ENCODE results near the gene KCP. TPM values are rescaled to one million over a fixed set of nuclear protein-coding genes. Genes with fewer than 3 reads are reported as not detected.

Gene KCP
- total and polyA plus RNA-seq, 2 donors (not counting 1 experiment from before 2014, with no cell fraction given) = 2.3 to 3.8 TPM

DNA sequence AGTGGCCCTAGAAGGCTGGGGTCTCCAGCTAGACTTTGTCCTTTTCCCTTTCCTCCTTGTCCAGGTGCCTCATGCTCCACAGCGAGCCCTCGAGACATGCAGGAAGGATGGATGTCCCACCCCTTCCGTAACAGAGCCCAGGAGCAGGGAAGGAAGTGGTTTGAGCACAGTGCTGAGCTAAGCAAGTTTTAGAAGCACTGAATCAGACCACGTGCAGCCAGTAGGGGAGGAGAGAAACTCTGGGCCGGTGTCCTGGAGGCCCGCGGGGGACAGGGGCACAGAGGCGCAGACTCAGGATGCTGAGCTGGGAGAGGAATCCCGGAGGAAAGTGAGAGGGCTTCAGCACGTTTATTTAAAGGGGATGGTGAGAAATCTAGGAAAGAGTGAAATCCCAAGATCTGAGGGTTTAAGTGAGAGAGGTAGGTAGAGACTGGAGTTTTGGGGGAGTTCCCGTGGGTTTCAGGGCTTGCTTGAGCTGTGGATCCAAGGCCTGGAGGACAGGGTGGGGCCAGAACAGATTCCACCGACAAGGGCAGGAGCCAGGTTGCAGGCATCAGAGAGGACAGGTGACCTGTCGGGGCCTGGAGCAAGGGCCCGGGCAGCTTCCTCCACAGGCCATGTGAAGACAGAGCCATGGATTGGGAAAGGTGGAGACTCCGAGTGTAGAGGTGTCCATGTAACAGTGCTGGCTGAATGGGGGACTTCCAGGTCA, 22.8 kb upstream of the KCP start:
- WGBS (ENCODE audit: insufficient coverage) = 10% methylated on average over 9 of the region's 15 CpGs
- Mint-ChIP-seq H3K4me3 (peak overlapping the region; percentile 85), H3K27me3 (no peaks in the 10 kb centered on the region), H3K9me3 (ENCODE audit: insufficient read depth) (no peaks in the 10 kb centered on the region), H3K4me1 (peaks cover 42% of the 10 kb centered on the region), H3K27ac (peak overlapping the region; percentile 88)
- DNase-seq = peak; percentile 64
- Histone ChIP-seq H3K4me3 (ENCODE audit: control extremely low read depth in 1 of 5, extremely low read depth in 1 of 5, insufficient read depth in 1 of 5, low read depth in 2 of 5, low read length in 4 of 5) (peak overlapping the region in 3 of 5 experiments; percentile 29 to 42 (median 40)), H4K20me1 (ENCODE audit: control insufficient read depth, insufficient read depth, low read length, poor library complexity, severe bottlenecking) (no peaks in the 10 kb centered on the region), H2AFZ (ENCODE audit: insufficient read depth, low read depth, low read length, poor library complexity, severe bottlenecking) (peak overlapping the region; percentile 68), H3K4me1 (ENCODE audit: control insufficient read depth in 2 of 2, insufficient read depth in 2 of 2, low read length in 2 of 2) (peaks cover 36 to 43% of the 10 kb centered on the region in 2 donors), H3K9me3 (ENCODE audit: control extremely low read depth in 1 of 3, control insufficient read depth in 2 of 3, insufficient read depth in 1 of 3, low read length in 2 of 3) (no peaks in the 10 kb centered on the region), H3K27ac (ENCODE audit: low read length in 2 of 2) (peak overlapping the region in 1 of 2 donors; percentile 50), H3K4me2 (replicated peaks; ENCODE audit: low read depth, low read length, poor library complexity, severe bottlenecking) (peak overlapping the region; percentile 73), H3K27me3 (replicated peaks in 1 of 4; ENCODE audit: control extremely low read depth in 1 of 4, control insufficient read depth in 3 of 4, insufficient read depth in 4 of 4, low read length in 3 of 4) (no peaks in the 10 kb centered on the region), H3K36me3 (replicated peaks in 1 of 2; ENCODE audit: control extremely low read depth in 1 of 2, control insufficient read depth in 1 of 2, extremely low read depth in 1 of 2, insufficient read depth in 2 of 2, low read length in 1 of 2) (no peaks in the 10 kb centered on the region), H3K9ac (ENCODE audit: low read length) (peak overlapping the region; percentile 48), H3K79me2 (ENCODE audit: control insufficient read depth, insufficient read depth, low read length) (peaks cover 23% of the 10 kb centered on the region)
- POLR2A ChIA-PET = interaction anchor here (1.2 to 1.6 kb wide), 2 partner anchors 8 to 11 kb away, joined by 4 to 7 read pairs; no protein-coding TSS in a partner anchor
- intact Hi-C loops (cut with micrococcal nuclease) = no loop called here
- TF ChIP-seq EZH2 (IDR thresholded peaks at IDR 0.05; ENCODE audit: borderline replicate concordance, insufficient read depth, low read depth, low read length, poor library complexity, severe bottlenecking) (no peak), CTCF (IDR thresholded peaks at IDR 0.05) (no peak)
- CTCF ChIA-PET = interaction anchor here (0.9 to 2.3 kb wide), 9 partner anchors 8 to 230 kb away, joined by 3 to 10 read pairs (median 3); no protein-coding TSS in a partner anchor
- peak; percentile 37 for ATAC-seq (ENCODE audit: low read depth)

GRCh38 chr7:128932862-128933179, 22.3 kb upstream of the KCP start:
- Histone ChIP-seq H3K9ac (ENCODE audit: low read length) (peak overlapping the region; percentile 48), H3K4me1 (ENCODE audit: control insufficient read depth in 2 of 2, insufficient read depth in 2 of 2, low read length in 2 of 2) (peaks cover 36 to 43% of the 10 kb centered on the region in 2 donors), H3K36me3 (replicated peaks in 1 of 2; ENCODE audit: control extremely low read depth in 1 of 2, control insufficient read depth in 1 of 2, extremely low read depth in 1 of 2, insufficient read depth in 2 of 2, low read length in 1 of 2) (no peaks in the 10 kb centered on the region), H3K27ac (ENCODE audit: low read length in 2 of 2) (peak overlapping the region in 1 of 2 donors; percentile 50), H3K79me2 (ENCODE audit: control insufficient read depth, insufficient read depth, low read length) (peaks cover 20% of the 10 kb centered on the region), H4K20me1 (ENCODE audit: control insufficient read depth, insufficient read depth, low read length, poor library complexity, severe bottlenecking) (no peaks in the 10 kb centered on the region), H3K27me3 (replicated peaks in 1 of 4; ENCODE audit: control extremely low read depth in 1 of 4, control insufficient read depth in 3 of 4, insufficient read depth in 4 of 4, low read length in 3 of 4) (no peaks in the 10 kb centered on the region), H2AFZ (ENCODE audit: insufficient read depth, low read depth, low read length, poor library complexity, severe bottlenecking) (peak overlapping the region; percentile 68), H3K4me2 (replicated peaks; ENCODE audit: low read depth, low read length, poor library complexity, severe bottlenecking) (peak overlapping the region; percentile 73), H3K4me3 (ENCODE audit: control extremely low read depth in 1 of 5, extremely low read depth in 1 of 5, insufficient read depth in 1 of 5, low read depth in 2 of 5, low read length in 4 of 5) (peak overlapping the region in 3 of 5 experiments; percentile 29 to 42 (median 40)), H3K9me3 (ENCODE audit: control extremely low read depth in 1 of 3, control insufficient read depth in 2 of 3, insufficient read depth in 1 of 3, low read length in 2 of 3) (no peaks in the 10 kb centered on the region)
- WGBS (ENCODE audit: insufficient coverage) = 27% methylated on average over 4 of the region's 4 CpGs
- TF ChIP-seq CTCF (IDR thresholded peaks at IDR 0.05) = no peak
- no peak for TF ChIP-seq EZH2 (IDR thresholded peaks at IDR 0.05; ENCODE audit: borderline replicate concordance, insufficient read depth, low read depth, low read length, poor library complexity, severe bottlenecking)
- Mint-ChIP-seq H3K9me3 (ENCODE audit: insufficient read depth) (no peaks in the 10 kb centered on the region), H3K4me1 (peaks cover 41% of the 10 kb centered on the region), H3K27ac (no peak overlapping the region), H3K27me3 (no peaks in the 10 kb centered on the region), H3K4me3 (peak overlapping the region; percentile 85)
- no peak for DNase-seq
- intact Hi-C loops (cut with micrococcal nuclease) = no loop called here
- ChIA-PET POLR2A (interaction anchor here (1.2 to 1.6 kb wide), 2 partner anchors 9 to 10 kb away, joined by 4 to 7 read pairs; no protein-coding TSS in a partner anchor), CTCF (interaction anchor here (0.9 to 2.3 kb wide), 7 partner anchors 8 to 30 kb away, joined by 3 to 10 read pairs (median 3); no protein-coding TSS in a partner anchor)
- ATAC-seq (ENCODE audit: low read depth) = no peak
